A673 (cell line): Measurements from ENCODE around the gene FHIP1B. TPM values are rescaled to one million over a fixed set of nuclear protein-coding genes. Genes with fewer than 3 reads are reported as not detected.

Experiments
- BruUV-seq: library from RNA; stranded (reverse); fragments of 400-500 nt; replicated peaks from 2 replicates; lab custom pipeline; 2021; lab: Mats Ljungman, UMichigan
- CTCF ChIA-PET: fragments of 300-600 bp; sonication (Branson Sonifier 250); formaldehyde crosslinking; loops from one replicate; lab custom pipeline; 2022; ENCODE audit warnings: antibody characterized with exemption; lab: Charles Lee
- POLR2A ChIA-PET: fragments of 300-600 bp; sonication (Branson Sonifier 250); formaldehyde crosslinking; loops from one replicate; lab custom pipeline; 2022; ENCODE audit warnings: antibody characterized with exemption; ENCODE audit not compliant: low non-redundant PET; lab: Charles Lee
- DNase-seq: peaks from one replicate; pipeline ENCODE4 v3.0.0-alpha.2; 2015; ENCODE audit warnings: low spot score
- H3K27ac ChIP-seq: fragments of 200-600 bp; sonication (generic); 2 replicates; pipeline ENCODE4 v1.5.1; 2016; ENCODE audit warnings: mixed run types, low read depth, mild to moderate bottlenecking, mixed read lengths, antibody characterized with exemption, low read length; ENCODE audit not compliant: poor library complexity, severe bottlenecking
- H3K27me3 ChIP-seq: fragments of 200-600 bp; sonication (generic); replicated peaks from 2 replicates; pipeline ENCODE4 v1.6.1; 2017; ENCODE audit warnings: mixed run types, low read depth, mild to moderate bottlenecking, mixed read lengths, antibody characterized with exemption, low read length; ENCODE audit not compliant: insufficient read depth, poor library complexity
- H3K36me3 ChIP-seq: fragments of 200-600 bp; sonication (generic); 2 replicates; pipeline ENCODE4 v1.6.1; 2016; ENCODE audit warnings: mixed run types, mild to moderate bottlenecking, mixed read lengths, antibody characterized with exemption, low read length; ENCODE audit not compliant: insufficient read depth, poor library complexity, severe bottlenecking
- H3K4me1 ChIP-seq: fragments of 200-600 bp; sonication (generic); 2 replicates; pipeline ENCODE4 v1.6.1; 2017; ENCODE audit warnings: mixed run types, mild to moderate bottlenecking, mixed read lengths, antibody characterized with exemption, low read length; ENCODE audit not compliant: insufficient read depth, poor library complexity, severe bottlenecking
- H3K4me3 ChIP-seq: fragments of 200-600 bp; sonication (generic); 2 replicates; pipeline ENCODE4 v1.5.1; 2016; ENCODE audit warnings: low read depth, mixed run types, mild to moderate bottlenecking, mixed read lengths, low read length; ENCODE audit not compliant: poor library complexity, severe bottlenecking
- H3K9me3 ChIP-seq: fragments of 200-600 bp; sonication (generic); 2 replicates; pipeline ENCODE4 v1.6.1; 2016; ENCODE audit warnings: mixed run types, low read depth, mild to moderate bottlenecking, mixed read lengths, antibody characterized with exemption, low read length; ENCODE audit not compliant: poor library complexity, severe bottlenecking
- EZH2 ChIP-seq: fragments of 200-600 bp; sonication (generic); IDR thresholded peaks from 2 replicates; pipeline ENCODE4 v1.6.1; 2017; ENCODE audit warnings: borderline replicate concordance, low read depth, mild to moderate bottlenecking, mixed read lengths, antibody characterized with exemption, low read length; ENCODE audit not compliant: poor library complexity, severe bottlenecking
- intact Hi-C: fragments of 100-400 bp; cut with micrococcal nuclease; formaldehyde crosslinking; loops from one replicate; pipeline ENCODE4 v1.10.0; 2022; ENCODE audit not compliant: unreplicated experiment
- total RNA-seq: library from RNA; stranded (reverse); gene quantifications from 2 replicates; pipeline ENCODE4 v1.2.3, GENCODE V29; 2021
- TF ChIP-seq, protein P1 (sequence below): fragments of 300-800, 200-600 bp; sonication (generic); conservative IDR thresholded peaks from 2 replicates; pipeline ENCODE4 v1.5.1; 2017; ENCODE audit warnings: low read depth, mild to moderate bottlenecking, antibody characterized with exemption, low read length, moderate library complexity, mixed read lengths

FHIP1B gene
- total RNA-seq, 1 experiment from 2014 or later = 18.6 TPM

DNA sequence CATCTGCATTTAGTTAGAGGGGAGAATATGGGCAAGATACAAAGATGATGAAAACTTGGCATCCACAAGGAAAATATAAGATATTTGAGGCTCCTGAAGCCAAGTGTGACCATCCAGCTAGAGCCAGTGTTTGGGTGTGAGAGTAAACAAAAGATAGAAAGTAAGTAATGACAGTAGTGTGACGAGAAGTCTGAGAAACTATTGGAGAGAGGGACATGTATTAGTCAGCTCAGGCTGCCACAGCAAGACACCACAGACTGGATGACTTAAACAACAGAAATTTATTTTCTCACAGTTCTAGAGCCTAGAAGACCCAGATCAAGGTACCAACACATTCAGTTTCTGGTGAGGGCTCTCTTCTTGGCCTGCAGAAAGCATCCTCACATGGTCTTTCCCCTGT, 18.8 kb upstream of the FHIP1B start:
- ChIA-PET POLR2A (no interaction called here), CTCF (no interaction called here)
- Histone ChIP-seq H3K36me3 (no peaks in the 10 kb centered on the region), H3K27me3 (peaks cover 26% of the 10 kb centered on the region), H3K4me1 (no peaks in the 10 kb centered on the region), H3K4me3 (no peak overlapping the region), H3K27ac (no peak overlapping the region), H3K9me3 (no peaks in the 10 kb centered on the region)
- BruUV-seq = no TSS peak
- intact Hi-C loops = loop anchor here (5.0 kb wide), 1 partner anchor 99 kb away; no protein-coding TSS in a partner anchor
- TF ChIP-seq, protein P1, sequence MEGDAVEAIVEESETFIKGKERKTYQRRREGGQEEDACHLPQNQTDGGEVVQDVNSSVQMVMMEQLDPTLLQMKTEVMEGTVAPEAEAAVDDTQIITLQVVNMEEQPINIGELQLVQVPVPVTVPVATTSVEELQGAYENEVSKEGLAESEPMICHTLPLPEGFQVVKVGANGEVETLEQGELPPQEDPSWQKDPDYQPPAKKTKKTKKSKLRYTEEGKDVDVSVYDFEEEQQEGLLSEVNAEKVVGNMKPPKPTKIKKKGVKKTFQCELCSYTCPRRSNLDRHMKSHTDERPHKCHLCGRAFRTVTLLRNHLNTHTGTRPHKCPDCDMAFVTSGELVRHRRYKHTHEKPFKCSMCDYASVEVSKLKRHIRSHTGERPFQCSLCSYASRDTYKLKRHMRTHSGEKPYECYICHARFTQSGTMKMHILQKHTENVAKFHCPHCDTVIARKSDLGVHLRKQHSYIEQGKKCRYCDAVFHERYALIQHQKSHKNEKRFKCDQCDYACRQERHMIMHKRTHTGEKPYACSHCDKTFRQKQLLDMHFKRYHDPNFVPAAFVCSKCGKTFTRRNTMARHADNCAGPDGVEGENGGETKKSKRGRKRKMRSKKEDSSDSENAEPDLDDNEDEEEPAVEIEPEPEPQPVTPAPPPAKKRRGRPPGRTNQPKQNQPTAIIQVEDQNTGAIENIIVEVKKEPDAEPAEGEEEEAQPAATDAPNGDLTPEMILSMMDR = no peak
- no peak for TF ChIP-seq EZH2
- no peak for DNase-seq

DNA sequence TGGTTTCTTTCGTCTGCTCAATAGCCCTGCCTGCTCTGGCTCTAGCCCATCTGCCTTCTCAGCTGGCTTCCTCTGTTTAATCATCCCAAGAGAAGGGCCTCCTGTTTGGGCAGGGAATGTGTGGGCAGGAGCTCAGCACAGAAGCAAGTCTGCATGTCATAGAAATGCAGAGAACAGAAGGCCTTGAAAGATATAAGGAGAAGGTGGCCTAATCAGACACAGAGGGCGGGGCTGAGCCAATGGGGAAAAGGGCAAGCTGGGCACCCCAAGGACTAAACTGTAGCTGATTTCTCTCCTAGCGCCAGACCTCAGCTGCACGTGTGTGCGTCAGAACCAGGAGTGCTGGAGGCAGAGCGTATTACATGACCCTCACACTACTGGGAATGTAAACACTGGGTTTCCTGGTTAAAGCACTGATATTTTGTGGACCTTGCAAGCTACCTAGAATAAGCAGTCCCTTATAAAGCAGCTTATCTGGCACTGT, 17.6 kb upstream of the FHIP1B start:
- H3K36me3 ChIP-seq = no peaks in the 10 kb centered on the region
- intact Hi-C loops = loop anchor here (5.0 kb wide), 1 partner anchor 100 kb away; no protein-coding TSS in a partner anchor
- BruUV-seq = no TSS peak
- H3K27ac ChIP-seq = no peak overlapping the region
- POLR2A ChIA-PET = no interaction called here
- no peaks in the 10 kb centered on the region for H3K9me3 ChIP-seq
- CTCF ChIA-PET = interaction anchor here (3.1 kb wide), 1 partner anchor 111 kb away, joined by 25 read pairs; no protein-coding TSS in a partner anchor
- TF ChIP-seq, protein P1 = no peak
- no peak for TF ChIP-seq EZH2
- H3K4me1 ChIP-seq = no peaks in the 10 kb centered on the region
- DNase-seq = no peak
- H3K4me3 ChIP-seq = no peak overlapping the region
- peaks cover 14% of the 10 kb centered on the region for H3K27me3 ChIP-seq

DNA sequence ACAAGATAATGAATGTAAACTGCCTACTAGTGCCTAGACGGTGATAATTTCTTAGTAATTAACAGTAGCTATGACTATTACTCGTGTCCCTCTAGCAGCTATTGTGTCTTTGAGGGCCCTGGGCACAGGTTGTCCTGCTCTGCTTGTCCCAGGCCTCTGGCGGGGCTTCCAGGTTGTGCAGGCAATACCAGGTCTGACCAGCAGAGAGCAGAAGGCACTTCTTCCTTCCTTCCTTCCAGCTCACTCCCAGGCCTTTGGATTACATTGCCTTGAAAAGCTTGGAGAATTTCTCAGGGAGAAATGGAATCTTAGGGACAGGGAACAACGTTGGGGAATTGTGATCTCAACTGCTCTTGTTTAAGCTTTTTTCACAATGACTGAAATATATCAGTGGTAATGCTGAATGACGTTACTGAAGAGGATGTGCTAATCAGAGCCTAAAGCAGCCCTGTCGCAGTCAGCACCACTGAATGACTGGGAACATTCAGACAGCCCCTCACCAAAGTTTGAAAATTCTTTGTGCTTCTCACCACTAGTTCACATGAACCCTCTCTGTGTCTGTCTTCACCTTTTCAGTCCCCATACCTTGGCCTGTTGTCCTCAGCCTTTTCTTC, 16.8 kb upstream of the FHIP1B start:
- CTCF ChIA-PET = interaction anchor here (0.6 to 3.1 kb wide), 5 partner anchors 10 to 296 kb away, joined by 3 to 25 read pairs (median 3); no protein-coding TSS in a partner anchor
- Histone ChIP-seq H3K36me3 (no peaks in the 10 kb centered on the region), H3K9me3 (no peaks in the 10 kb centered on the region), H3K4me1 (no peaks in the 10 kb centered on the region), H3K4me3 (no peak overlapping the region), H3K27ac (no peak overlapping the region), H3K27me3 (peaks cover 8% of the 10 kb centered on the region)
- POLR2A ChIA-PET = no interaction called here
- TF ChIP-seq EZH2 = no peak
- TF ChIP-seq, protein P1 = peak; percentile 78
- intact Hi-C loops = loop anchor here (5.0 kb wide), 1 partner anchor 101 kb away; no protein-coding TSS in a partner anchor
- no TSS peak for BruUV-seq
- DNase-seq = peak; percentile 71
